A549 (cell line): ENCODE measurements around the gene ALOX5.

Source experiments
- CBX2 ChIP-seq: fragments of 200-600 bp; sonication (generic); IDR thresholded peaks from 2 replicates; pipeline ENCODE4 v1.6.1; 2016; ENCODE audit warnings: low read depth, mild to moderate bottlenecking, borderline replicate concordance
- E2F6 ChIP-seq: IDR thresholded peaks from 2 replicates; pipeline ENCODE4 v1.6.1; 2012; ENCODE audit warnings: low read depth, borderline replicate concordance
- REST ChIP-seq: fragments of 200-600 bp; sonication (generic); IDR thresholded peaks from 2 replicates; pipeline ENCODE4 v1.6.1; 2016; ENCODE audit warnings: antibody characterized with exemption, mild to moderate bottlenecking, moderate library complexity

GRCh38 chr10:45373003-45373575 lies 927 bp upstream of the ALOX5 start:
- no peak for TF ChIP-seq REST
- no peak for TF ChIP-seq CBX2
- no peak for TF ChIP-seq E2F6
